ENCODE results near the gene AHRR.

Gene AHRR

GRCh38 chr5:347712-348284 lies 26.3 kb downstream of the AHRR start:
- no peak for DNase-seq

GRCh38 chr5:348726-349125 lies 27.2 kb downstream of the AHRR start:
- DNase-seq, result no peak

- no peak for DNase-seq
These were observed 28.8 kb downstream of the AHRR start for GRCh38 chr5:350355-350754.

GRCh38 chr5:351084-351920 lies 29.8 kb downstream of the AHRR start:
- no peak for DNase-seq

- DNase-seq, result no peak
These were observed 30.4 kb downstream of the AHRR start for GRCh38 chr5:351921-352245.

- no peak for DNase-seq
These were observed 31.4 kb downstream of the AHRR start for GRCh38 chr5:352639-353611.

GRCh38 chr5:353612-354580 lies 32.4 kb downstream of the AHRR start:
- no peak for DNase-seq

- no peak for DNase-seq
These were observed 33.3 kb downstream of the AHRR start for GRCh38 chr5:354581-355378.

- no peak for DNase-seq
These were observed 33.9 kb downstream of the AHRR start for GRCh38 chr5:355379-355935.

- DNase-seq, result no peak
These were observed 34.4 kb downstream of the AHRR start for GRCh38 chr5:355958-356357.

- DNase-seq, result no peak
These were observed 37.9 kb downstream of the AHRR start for GRCh38 chr5:359301-359897.

GRCh38 chr5:360257-361027 lies 38.9 kb downstream of the AHRR start:
- no peak for DNase-seq

GRCh38 chr5:362189-362588 lies 40.7 kb downstream of the AHRR start:
- no peak for DNase-seq

GRCh38 chr5:362978-363765 lies 41.7 kb downstream of the AHRR start:
- no peak for DNase-seq

- DNase-seq, result no peak
These were observed 43.0 kb downstream of the AHRR start for GRCh38 chr5:364497-364896.

- DNase-seq, result no peak
These were observed 45.2 kb downstream of the AHRR start for GRCh38 chr5:366541-367357.

GRCh38 chr5:367358-368130 lies 46.0 kb downstream of the AHRR start:
- no peak for DNase-seq
